ENCODE measurements around the gene CD1C. TPM values are rescaled to one million over a fixed set of nuclear protein-coding genes. Genes with fewer than 3 reads are reported as not detected.
"Not testable (repeated sequence)": the region's sequence is repeated elsewhere in the genome, so short reads cannot be mapped to it uniquely, and the experiment has no call there.

CD1C gene
- 0.27 TPM for total RNA-seq

DNA sequence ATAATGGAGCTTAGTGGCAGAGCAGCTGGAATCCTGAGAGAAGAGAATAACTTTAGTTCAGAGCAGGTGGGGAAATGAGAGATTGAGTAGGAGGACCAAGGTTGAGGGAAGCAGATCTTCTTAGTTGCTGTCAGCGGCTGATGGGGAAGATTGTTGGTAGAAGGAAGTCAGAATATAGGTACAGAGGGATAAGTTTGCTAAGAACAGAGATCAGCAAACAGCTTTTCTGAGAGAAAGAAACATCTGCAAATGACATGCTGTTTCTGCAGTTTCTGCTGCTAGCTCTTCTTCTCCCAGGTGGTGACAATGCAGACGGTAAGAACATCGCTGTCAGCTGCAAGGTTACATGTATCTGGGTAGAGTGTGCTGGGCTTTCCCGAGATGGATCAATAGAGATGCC lies at the start of gene CD1C:
CD1C (plus strand) TSS at position 113 of the 400 bp plus-strand sequence; CDS start at position 255, 142 bp downstream.
- no peak for DNase-seq (ENCODE audit: low read depth in 2 of 3, low spot score in 2 of 3)

DNA sequence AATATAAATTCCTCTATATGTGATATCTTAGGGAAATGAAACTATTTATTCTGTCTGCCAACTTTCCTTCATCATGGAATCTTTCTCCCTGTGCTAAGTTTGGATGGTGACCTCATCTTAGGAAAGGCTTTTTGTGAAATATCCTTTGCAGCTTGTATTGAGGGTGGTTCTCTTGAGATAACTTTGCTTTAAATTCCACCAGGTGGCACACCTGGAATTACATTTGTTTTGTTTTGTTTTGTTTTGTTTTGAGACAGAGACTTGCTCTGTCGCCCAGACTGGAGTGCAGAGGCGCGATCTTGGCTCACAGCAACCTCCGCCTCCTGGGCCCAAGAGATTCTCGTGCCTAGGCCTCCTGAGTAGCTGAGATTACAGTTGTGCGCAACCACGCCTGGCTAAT lies 43.1 kb upstream of the CD1C start:
- peak in 2 of 3 donors; percentile 21 to 42 for DNase-seq (ENCODE audit: low read depth in 2 of 3, low spot score in 2 of 3)

DNA sequence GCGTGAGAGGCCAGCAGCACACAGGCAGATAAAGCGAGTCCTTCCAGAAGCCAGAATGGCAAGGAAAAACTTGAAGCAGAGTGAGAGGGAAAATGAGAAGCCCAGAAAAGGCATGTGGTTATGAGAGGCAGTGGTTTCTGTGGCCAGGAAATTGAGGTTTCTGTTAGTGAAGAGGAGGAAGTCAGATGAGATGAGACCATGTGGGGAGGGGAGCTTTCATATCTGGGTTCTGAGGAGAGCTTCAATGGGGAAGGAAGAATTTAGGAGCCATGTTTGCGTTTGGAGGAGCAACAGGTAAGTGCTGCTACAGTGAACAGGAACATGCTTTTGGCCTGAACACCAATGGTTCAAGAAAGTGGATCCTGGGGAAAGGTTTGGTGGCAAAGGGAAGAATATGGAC lies 41.6 kb upstream of the CD1C start:
- DNase-seq (ENCODE audit: low read depth in 2 of 3, low spot score in 2 of 3) = peak; percentile 9 to 87 (median 87)

DNA sequence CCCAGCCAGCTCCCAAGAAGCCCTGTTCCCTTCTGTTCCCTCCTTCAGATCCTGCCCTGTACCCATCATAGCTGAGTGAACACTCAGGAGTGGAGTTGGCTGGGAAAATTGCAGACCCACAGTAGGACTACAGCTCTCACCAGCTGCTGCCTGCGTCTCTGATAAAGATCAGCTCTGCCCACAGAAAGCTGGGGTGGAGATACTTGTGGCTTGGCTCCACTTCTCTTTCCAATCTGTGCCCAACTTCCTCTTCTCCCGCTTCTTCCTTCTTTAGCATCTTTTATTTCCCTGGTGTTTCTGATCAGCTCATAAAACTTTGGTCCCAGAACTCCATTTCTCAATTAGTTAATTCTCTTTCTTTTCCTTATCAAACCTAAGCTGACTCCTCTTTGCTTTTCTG lies 41.0 kb upstream of the CD1C start:
- DNase-seq (ENCODE audit: low read depth in 2 of 3, low spot score in 2 of 3) = peak in 2 of 3 donors; percentile 9 to 51

DNA sequence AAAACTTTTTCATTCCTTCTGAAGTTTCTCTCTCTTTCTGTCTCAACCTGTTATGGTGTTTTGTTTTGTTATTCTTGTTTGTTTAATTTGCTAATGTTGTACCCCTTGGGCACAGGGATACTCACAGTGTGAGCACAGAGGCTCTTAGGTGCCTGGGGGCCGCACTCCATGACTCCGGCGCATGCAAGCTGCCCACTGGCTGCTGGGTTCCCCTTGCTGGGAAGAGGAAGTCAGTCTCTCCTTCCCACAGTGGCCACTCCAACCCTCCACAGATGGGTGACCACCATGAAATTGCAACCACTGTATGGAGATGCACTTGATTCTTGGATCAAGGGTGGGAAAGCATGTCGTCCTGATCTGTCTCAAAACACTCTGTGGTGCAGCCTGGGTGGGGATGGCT lies 40.1 kb upstream of the CD1C start:
- no peak for DNase-seq (ENCODE audit: low read depth in 2 of 3, low spot score in 2 of 3)

DNA sequence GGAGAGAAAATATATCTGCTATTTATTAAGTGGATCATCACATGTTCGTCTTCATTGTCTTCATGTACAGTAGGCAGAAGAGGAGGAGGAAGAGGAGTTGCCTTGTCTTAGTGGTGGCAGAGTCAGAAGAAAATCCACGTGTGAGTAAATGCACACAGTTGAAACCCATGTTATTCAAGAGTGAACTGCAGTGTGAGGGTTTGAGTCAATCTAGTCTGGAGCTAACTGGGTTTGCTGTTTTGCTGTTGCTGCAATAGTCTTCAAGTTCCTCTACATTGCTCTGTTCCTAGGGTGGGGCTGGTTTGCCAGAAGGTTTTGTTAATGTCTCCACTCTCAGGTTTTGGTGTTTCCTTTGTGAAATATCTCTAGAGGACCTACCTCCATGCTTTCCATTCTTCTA lies 38.6 kb upstream of the CD1C start:
- DNase-seq (ENCODE audit: low read depth in 2 of 3, low spot score in 2 of 3) = no peak

DNA sequence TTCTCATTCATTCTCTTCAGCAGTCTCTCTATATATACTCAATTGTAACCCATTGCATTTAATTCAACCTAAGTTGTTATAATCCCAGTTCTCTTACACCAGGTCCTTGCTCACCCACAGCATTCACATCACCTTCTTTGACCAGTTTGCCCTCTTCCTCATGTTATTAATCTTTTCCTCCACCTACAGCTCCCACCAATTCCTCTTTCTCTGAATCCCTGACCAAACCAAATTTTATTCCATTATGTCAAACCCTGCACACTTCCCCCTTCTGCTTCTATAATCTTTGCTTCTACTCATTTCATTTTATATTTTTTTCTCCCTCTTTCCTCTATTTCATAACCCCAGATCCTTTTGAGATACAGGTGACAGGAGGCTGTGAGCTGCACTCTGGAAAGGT lies 34.1 kb upstream of the CD1C start:
- DNase-seq (ENCODE audit: low read depth in 2 of 3, low spot score in 2 of 3) = no peak

DNA sequence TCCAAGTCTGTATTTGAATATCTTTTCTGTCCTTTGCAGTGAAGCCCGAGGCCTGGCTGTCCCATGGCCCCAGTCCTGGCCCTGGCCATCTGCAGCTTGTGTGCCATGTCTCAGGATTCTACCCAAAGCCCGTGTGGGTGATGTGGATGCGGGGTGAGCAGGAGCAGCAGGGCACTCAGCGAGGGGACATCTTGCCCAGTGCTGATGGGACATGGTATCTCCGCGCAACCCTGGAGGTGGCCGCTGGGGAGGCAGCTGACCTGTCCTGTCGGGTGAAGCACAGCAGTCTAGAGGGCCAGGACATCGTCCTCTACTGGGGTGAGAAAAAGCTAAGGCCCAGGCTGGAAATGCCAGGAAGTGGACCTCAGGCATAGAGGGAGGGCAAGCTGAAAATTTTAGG lies 33.0 kb upstream of the CD1C start:
- not testable (repeated sequence) for DNase-seq (ENCODE audit: low read depth in 2 of 3, low spot score in 2 of 3)

DNA sequence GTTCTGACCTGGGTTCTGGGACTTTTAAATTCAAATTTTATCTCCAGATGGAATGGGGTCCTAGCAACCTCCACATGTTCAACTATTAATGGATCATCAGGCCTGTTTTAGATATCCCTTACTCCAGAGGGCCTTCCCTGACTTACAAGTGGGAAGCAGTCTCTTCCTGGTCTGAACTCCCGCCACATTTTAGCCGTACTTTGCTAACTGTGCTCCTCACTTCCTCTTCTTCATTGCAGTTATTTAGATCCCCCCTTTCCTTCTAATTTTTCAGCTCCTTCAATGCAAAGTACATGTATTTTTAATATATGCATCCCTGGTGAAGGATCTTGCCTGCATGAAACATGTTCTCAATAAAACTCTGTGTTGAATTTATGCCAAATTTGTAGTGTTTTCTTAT lies 31.8 kb upstream of the CD1C start:
- DNase-seq (ENCODE audit: low read depth in 2 of 3, low spot score in 2 of 3) = no peak

DNA sequence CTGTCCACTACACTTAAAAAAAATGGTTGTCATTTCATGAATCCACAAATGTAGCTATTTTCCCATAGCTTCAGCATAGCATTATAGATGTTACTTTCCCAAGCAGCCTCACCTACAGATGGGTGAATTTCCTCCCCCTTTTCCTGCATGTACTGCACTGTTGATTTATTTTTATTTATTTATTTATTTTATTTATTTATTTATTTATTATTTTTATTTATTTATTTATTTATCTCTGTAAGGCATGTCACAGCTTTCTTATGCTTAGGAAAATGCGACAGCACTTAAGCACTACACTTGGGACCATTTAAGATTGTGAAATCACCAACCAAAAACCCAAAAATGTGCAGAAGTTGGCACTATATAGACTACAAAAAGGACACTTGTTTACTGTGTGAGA lies 30.6 kb upstream of the CD1C start:
- no peak for DNase-seq (ENCODE audit: low read depth in 2 of 3, low spot score in 2 of 3)

DNA sequence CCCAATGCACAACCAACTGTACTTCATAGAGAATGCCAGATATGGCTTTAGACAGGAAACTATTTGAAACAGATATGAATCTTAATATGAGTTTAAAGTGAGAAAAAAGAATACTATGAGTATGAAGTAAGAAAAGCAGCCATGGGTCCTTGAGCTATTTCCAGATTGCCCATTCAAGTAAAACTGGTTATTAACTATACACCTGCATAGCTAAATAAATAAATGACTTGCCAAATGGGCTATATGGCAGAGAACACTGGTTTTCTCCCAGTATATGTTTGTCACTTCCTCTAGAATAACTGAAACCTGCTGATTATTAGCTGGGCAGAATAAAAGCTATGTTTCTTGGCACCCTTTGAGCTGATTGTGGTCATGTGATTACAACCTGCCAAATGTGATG lies 17.0 kb upstream of the CD1C start:
- DNase-seq (ENCODE audit: low read depth in 2 of 3, low spot score in 2 of 3) = no peak

DNA sequence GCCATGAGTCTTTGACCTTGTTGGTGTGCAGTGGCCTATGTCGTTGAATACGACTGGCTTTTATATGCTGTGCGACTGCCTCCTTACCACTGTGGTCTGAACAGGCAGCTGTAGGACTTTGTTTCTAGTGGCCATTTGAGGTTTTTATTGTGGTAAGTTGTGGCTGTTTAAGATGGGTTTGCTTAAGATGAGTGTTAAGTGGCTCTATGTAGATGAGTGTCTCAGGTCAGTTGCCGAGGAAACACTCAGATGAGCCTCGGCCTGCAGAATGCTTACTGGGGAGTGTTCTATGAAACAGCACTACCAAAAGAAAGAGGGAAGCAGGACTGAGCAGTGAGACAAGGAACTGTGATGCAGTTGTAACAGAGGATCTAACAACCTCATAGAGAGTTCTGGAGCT lies 14.9 kb upstream of the CD1C start:
- no peak for DNase-seq (ENCODE audit: low read depth in 2 of 3, low spot score in 2 of 3)

DNA sequence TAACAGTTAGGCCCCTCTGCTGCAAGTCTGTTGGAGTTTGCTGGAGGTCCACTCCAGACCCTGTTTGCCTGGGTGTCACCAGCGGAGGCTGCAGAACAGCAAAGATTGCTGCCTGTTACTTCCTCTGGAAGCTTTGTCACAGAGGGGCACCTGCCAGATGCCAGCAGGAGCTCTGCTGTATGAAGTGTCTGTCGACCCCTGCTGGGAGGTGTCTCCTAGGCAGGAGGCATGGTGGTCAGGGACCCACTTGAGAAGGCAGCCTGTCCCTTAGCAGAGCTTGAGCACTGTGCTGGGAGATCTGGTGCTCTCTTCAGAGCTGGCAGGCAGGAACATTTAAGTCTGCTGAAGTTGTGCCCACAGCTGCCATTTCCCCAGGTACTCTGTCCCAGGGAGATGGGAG lies 7.3 kb upstream of the CD1C start:
- DNase-seq (ENCODE audit: low read depth in 2 of 3, low spot score in 2 of 3) = not testable (repeated sequence)

DNA sequence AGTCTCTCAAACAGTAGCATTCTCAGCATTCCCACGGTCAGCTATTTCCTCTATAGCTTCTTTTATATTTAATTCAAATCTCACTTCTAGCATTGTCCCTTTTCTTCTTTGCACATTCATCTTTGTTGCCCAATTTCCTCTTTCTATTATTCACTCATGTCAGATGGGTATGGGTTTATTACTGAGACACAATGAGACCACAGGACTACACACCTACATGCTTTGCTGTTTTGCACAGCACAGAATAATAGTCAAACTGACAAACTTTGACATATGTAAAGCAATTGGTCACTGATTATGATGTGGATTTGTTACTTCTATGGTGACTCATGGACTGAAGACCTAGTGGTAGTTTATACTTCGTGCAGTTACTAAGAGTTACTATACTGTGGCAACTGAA lies 5.8 kb upstream of the CD1C start:
- DNase-seq (ENCODE audit: low read depth in 2 of 3, low spot score in 2 of 3) = peak in 1 of 3 donors; percentile 20

DNA sequence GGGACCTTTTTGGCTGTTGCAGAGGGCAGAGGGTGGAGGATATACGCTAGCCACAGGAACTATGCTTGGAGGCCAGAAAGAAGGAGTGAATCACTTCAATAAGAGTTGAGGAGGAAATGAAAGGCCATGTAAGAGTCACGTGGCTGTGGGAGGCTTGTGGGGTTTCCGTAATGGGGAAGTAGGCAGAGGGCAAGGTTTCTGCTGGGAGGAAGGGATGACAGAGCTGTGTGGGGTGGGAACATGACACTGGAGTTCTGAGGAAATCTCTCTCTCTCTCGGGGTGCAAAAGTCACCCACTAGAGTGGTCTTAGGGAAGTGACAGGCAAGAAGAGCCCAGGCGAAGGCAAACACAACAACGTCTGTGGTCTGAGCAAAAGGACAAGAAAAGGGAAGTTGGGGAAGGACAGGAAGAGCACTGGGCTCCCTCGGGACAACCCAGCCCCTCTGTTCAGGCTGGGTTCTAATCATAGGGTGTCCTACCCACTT lies 3.9 kb upstream of the CD1C start:
- DNase-seq (ENCODE audit: low read depth in 2 of 3, low spot score in 2 of 3) = peak in 2 of 3 donors; percentile 76 to 80

DNA sequence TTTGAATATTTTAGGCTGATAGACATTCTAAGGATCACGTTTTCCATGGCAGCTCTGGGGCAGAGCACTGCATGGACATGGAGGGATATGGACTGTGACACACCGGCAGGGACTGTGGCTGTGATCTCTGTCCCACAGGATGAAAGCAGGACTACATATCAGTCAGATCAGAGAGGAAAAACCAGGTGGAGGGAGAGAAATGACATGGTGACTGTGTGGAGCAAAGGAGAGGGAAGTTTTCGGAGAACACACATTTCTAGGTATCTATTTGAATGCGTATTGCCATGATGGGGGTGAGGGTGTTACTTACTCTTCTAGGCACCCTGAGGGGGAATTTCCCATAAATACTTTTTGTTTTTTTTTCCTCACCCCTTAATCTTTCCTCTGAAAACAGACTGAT lies 3.2 kb upstream of the CD1C start:
- no peak for DNase-seq (ENCODE audit: low read depth in 2 of 3, low spot score in 2 of 3)

DNA sequence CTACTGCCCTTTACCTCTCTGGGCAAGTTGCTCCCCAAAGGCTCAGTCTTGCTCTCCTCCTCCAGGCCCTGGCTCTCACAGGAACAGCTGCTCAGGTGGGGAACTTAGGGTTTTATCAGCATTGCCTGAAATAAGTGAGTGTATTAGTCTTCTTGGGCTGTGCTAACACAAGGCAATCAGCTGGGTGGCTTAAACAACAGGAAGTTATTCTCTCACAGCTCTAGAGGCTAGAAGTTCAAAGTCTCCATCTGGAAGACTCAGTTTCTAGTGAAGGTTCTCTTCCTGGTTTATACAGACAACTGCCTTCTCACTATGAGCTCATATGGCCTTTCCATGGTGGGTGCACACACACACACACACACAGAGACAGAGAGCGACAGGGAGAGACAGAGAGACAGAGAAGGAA lies 2.8 kb upstream of the CD1C start:
- DNase-seq (ENCODE audit: low read depth in 2 of 3, low spot score in 2 of 3) = no peak

DNA sequence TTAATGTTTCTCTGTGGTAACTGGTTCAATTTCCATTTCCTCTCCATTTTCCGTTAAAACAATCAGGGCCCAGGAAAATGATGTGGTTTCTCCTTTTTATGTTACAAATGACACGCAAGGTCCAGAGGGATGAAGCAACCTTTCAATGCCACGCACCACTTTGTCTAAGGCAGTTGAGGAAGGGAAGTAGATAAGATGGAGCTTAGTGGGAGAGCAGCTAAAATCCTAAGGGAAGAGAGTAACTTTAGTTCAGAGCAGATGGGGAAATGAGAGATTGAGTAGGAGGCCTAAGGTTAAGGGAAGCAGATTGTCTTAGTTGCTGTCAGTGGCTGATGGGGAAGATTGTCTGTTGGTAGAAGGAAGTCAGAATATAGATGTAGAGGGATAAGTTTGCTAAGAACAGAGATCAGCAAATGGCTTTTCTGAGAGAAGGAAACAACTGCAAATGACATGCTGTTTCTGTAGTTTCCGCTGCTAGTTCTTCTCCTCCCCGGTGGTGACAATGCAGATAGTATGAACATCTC lies 660 bp downstream of the CD1C start:
- DNase-seq (ENCODE audit: low read depth in 2 of 3, low spot score in 2 of 3) = peak in 1 of 3 donors; percentile 17

DNA sequence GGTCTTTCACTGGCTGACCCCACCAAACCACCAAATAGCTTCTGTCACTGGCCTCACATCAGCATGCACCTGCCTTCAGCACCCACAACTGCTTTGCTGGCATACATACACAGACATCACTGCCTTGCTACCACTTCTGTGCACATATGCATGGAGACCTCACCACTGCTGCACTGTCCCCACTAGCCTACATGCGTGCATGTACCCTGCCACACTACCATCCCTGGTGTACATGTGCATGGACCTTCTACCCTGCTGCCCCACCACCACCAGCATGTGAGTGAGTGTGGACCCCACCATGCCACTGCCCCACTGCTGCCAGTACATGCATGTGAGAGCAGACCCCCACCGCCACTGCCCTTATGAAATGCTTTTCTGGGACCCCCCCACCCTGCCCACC lies 6.1 kb downstream of the CD1C start:
- no peak for DNase-seq (ENCODE audit: low read depth in 2 of 3, low spot score in 2 of 3)

DNA sequence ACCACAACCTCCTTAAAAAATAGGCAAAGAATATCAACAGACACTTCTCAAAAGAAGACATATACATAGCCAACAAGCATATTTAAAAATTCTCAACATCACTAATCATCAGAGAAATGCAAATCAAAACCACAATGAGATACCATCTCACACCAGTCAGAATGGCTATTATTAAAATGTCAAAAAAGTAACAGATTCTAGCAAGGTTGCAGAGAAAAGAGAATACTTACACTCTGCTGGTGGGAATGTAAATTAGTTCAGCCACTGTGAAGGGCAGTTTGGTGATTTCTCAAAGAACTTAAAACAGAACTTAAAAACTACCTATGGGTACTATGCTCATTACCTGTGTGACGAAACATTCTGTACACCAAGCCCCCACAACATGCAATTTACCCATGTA lies 20.9 kb downstream of the CD1C start:
- no peak for DNase-seq (ENCODE audit: low read depth in 2 of 3, low spot score in 2 of 3)

DNA sequence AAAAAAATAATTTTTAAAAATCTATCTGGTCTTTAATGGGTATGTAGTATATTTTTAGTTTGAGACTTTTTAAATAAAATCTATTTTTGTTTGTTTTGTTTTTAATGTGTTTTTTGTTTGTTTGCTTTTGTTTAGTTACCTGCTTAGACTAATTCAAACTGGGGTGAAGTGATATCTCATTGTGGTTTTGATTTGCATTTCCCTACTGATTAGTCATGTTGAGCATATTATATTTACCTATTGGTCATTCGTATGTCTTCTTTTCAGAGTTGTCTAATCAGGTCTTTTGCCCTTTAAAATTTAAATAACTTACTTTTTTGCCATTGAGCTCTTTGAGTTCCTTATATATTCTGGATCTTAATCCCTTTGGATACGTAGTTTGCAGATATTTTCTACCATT lies 21.3 kb downstream of the CD1C start:
- DNase-seq (ENCODE audit: low read depth in 2 of 3, low spot score in 2 of 3) = no peak

DNA sequence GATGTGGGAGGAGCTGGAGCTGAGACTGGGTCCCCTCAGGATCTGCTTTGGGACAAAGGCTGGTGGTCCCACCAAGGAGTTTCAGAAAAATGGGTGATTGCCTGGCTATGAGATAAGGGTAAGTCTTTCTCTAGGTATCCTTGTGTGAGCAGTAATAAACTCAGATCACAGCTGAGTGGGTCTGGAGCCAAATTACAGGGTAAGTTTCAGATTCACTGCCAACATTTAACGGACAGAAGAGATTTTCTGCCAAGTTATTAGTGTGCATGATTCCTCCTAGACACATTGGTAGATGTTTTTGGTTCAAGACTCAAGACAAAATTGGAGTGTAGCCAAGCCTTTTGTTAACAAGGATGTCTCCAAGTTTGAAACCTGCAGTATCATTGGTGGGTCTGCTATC lies 34.1 kb downstream of the CD1C start:
- DNase-seq (ENCODE audit: low read depth in 2 of 3, low spot score in 2 of 3) = no peak

DNA sequence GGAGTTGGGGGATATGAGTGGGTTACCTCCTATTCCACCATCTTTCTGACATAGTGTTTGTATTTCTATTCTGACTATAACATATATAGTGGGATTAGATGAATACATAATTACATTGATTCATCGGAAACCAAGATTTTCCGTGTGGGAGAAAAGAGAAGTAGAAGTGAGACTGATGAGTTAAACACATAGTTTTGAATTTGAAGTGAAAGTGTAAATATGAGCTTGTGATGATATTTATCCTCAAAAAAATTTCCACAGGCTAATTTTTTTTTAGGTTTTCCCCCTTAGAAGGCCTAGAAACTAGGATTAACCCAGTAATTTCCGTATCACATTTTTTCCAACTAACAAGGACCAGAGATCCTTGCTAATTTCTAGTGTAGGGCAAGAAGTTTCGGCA lies 34.7 kb downstream of the CD1C start:
- DNase-seq (ENCODE audit: low read depth in 2 of 3, low spot score in 2 of 3) = no peak
